Memory B cell (primary cell): ENCODE results near the gene NPAS2.
A peak's percentile ranks its signal among the peaks of the same experiment; 100 is the strongest.

Experiments used
- ATAC-seq: fragments of 150-1000 bp; cut with Tn5 transposase; 2 replicates; pipeline ENCODE4 v1.10.0; 2021; ENCODE audit warnings: low read depth, mild to moderate bottlenecking, moderate library complexity
- DNase-seq, 2 donors: peaks; one replicate each; pipeline ENCODE4 v3.0.0; 2022; ENCODE audit warnings: low spot score in 2 of 2
- H3K27ac Mint-ChIP-seq: one replicate; pipeline ENCODE4 v1.8.0; 2022; ENCODE audit warnings: mild to moderate bottlenecking, moderate library complexity, mixed read lengths
- H3K27me3 Mint-ChIP-seq: one replicate; pipeline ENCODE4 v1.8.0; 2022; ENCODE audit warnings: mixed read lengths
- H3K36me3 Mint-ChIP-seq: one replicate; pipeline ENCODE4 v1.8.0; 2022; ENCODE audit warnings: mild to moderate bottlenecking, mixed read lengths
- H3K4me1 Mint-ChIP-seq: one replicate; pipeline ENCODE4 v1.8.0; 2022; ENCODE audit warnings: mixed read lengths
- H3K4me3 Mint-ChIP-seq: one replicate; pipeline ENCODE4 v1.8.0; 2022; ENCODE audit warnings: mild to moderate bottlenecking, moderate library complexity, mixed read lengths
- H3K9me3 Mint-ChIP-seq: one replicate; pipeline ENCODE4 v1.8.0; 2022; ENCODE audit warnings: mixed read lengths

Gene NPAS2

DNA sequence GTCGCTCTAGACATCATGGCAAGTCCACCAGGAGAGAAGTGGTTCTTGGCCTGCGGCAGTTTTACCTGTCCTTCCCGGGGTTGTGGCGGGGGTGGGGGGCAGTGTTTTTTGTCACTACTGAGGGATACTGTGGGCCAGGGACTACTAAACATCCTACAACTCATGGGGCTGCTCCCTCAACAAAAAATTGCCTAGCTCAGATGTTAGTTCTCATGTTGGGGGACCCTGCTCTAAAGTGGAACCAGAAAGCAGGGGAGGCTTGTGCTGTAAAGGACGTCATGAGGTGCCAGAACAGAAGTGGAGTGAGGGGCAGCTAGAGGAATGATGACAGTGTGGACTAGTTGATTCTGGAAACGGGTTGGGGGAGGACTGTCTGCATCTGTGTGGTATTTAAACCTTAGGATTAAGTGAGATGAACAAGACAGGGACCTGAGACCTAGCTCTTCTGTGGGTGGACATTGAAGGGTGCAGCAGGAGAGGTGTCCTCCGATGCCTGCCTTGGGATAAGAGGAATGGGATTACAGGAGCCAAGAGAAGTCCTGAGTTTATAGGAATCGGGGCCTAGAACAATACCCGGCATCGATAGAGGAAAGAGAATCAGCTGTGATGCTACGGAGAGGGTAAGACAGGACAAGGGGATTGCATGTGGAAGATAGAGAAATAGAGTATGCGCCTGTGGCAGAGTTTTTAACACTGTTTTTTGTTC, 184.8 kb downstream of the NPAS2 start:
- ATAC-seq (no peak), DNase-seq (no peak)
- Mint-ChIP-seq H3K27me3 (no peaks in the 10 kb centered on the region), H3K4me1 (peaks cover 35% of the 10 kb centered on the region), H3K27ac (peak overlapping the region; percentile 95), H3K9me3 (no peaks in the 10 kb centered on the region), H3K4me3 (no peak overlapping the region), H3K36me3 (peaks cover 35% of the 10 kb centered on the region)

- Mint-ChIP-seq H3K36me3 (peaks cover 37% of the 10 kb centered on the region), H3K27ac (peak overlapping the region; percentile 95), H3K9me3 (no peaks in the 10 kb centered on the region), H3K4me1 (peaks cover 39% of the 10 kb centered on the region), H3K4me3 (no peak overlapping the region), H3K27me3 (no peaks in the 10 kb centered on the region)
- no peak for DNase-seq
- ATAC-seq, result no peak
These were observed 186.3 kb downstream of the NPAS2 start for GRCh38 chr2:101006065-101006715.

DNA sequence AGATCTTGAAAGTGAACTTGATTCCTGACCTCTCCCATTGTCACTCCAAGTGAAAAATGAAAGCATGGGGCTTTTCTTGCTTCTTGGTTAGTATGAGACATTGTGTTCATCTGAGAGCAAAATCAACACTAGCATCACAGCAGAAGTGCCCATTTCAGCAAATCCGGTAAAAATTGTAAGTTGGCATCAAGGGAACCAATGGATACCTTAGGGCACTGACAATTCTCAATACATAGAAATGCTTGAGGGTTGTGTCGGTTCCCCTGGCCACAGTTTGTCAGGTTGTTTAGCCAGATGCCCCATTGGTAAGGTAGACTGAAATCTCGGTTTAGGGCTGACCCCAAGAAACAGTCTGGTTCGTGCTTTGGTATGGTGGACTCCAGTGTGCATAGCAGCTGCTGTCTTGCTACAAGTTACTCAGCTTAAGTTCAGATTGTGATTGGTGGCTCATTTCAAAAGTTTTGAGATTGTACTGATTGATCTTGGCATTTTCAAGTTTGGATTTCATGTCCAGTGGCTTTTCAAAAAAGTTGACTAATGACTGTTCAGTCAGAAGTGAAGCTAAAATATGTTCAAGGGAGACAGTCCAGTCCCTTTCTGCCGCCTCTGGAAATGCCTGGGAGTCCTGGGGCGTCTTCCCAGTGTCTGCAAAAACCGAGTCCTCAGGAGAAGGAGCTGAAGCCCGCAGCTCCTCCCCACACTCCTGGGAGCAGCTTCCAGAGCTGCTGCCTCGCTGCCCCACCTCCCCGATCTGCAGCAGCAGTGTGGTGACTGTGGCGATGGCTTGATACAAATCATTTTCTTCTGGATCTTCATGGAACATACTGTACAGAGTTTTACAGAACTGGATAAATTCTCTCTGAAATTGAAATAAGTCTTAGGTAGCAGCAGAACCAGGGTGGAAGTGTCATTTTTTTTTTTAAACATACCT, 187.7 kb downstream of the NPAS2 start:
- DNase-seq (no peak), ATAC-seq (no peak)
- peaks cover 40% of the 10 kb centered on the region for H3K36me3 Mint-ChIP-seq
- no peaks in the 10 kb centered on the region for H3K9me3 Mint-ChIP-seq
- no peaks in the 10 kb centered on the region for H3K27me3 Mint-ChIP-seq
- H3K4me3 Mint-ChIP-seq, result no peak overlapping the region
- H3K4me1 Mint-ChIP-seq, result peaks cover 40% of the 10 kb centered on the region
- peak overlapping the region; percentile 45 for H3K27ac Mint-ChIP-seq

- Mint-ChIP-seq H3K36me3 (peaks cover 14% of the 10 kb centered on the region), H3K27ac (no peak overlapping the region), H3K9me3 (no peaks in the 10 kb centered on the region), H3K4me1 (peaks cover 14% of the 10 kb centered on the region), H3K27me3 (no peaks in the 10 kb centered on the region), H3K4me3 (no peak overlapping the region)
- no peak for DNase-seq
- ATAC-seq, result no peak
These were observed 191.2 kb downstream of the NPAS2 start for GRCh38 chr2:101011152-101011551.

- Mint-ChIP-seq H3K27me3 (no peaks in the 10 kb centered on the region), H3K4me1 (peaks cover 14% of the 10 kb centered on the region), H3K4me3 (no peak overlapping the region), H3K36me3 (peaks cover 12% of the 10 kb centered on the region), H3K9me3 (no peaks in the 10 kb centered on the region), H3K27ac (peak overlapping the region; percentile 67)
- ATAC-seq, result no peak
- no peak for DNase-seq
These were observed 192.2 kb downstream of the NPAS2 start for GRCh38 chr2:101012054-101012705.

DNA sequence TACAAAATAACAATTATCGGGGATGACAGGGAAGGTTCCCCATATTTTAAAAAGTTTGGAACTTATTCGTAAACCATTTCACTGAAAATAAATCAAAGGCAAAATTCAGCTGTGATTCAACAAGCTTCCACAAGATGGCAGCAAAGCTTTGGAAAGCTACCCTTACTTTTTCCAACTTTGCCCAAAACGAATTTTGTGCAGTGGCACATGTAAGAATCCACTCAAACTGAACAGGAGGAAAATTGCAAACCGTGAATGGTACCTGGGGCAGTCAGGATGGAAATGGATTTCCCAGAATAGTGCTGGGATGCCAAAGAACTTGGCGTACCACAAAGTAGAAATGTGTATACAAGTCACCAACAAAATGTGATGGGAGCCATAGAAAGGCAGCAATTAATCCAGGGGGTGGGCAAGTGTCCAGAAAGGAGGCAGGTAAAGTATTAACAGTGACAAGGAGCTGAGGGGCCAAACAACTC, 192.8 kb downstream of the NPAS2 start:
- Mint-ChIP-seq H3K4me1 (peaks cover 14% of the 10 kb centered on the region), H3K27ac (peak overlapping the region; percentile 67), H3K4me3 (no peak overlapping the region), H3K27me3 (no peaks in the 10 kb centered on the region), H3K9me3 (no peaks in the 10 kb centered on the region), H3K36me3 (peaks cover 9% of the 10 kb centered on the region)
- ATAC-seq, result no peak
- peak; percentile 42 to 43 for DNase-seq

- DNase-seq, result no peak
- Mint-ChIP-seq H3K9me3 (no peaks in the 10 kb centered on the region), H3K4me1 (peaks cover 12% of the 10 kb centered on the region), H3K4me3 (no peak overlapping the region), H3K27me3 (no peaks in the 10 kb centered on the region), H3K36me3 (peaks cover 8% of the 10 kb centered on the region), H3K27ac (no peak overlapping the region)
- no peak for ATAC-seq
These were observed 194.4 kb downstream of the NPAS2 start for GRCh38 chr2:101014264-101014857.

- Mint-ChIP-seq H3K4me3 (no peak overlapping the region), H3K36me3 (peaks cover 3% of the 10 kb centered on the region), H3K4me1 (peaks cover 5% of the 10 kb centered on the region), H3K27ac (no peak overlapping the region), H3K9me3 (no peaks in the 10 kb centered on the region), H3K27me3 (no peaks in the 10 kb centered on the region)
- ATAC-seq (no peak), DNase-seq (no peak)
These were observed 197.4 kb downstream of the NPAS2 start for GRCh38 chr2:101017371-101017770.

- Mint-ChIP-seq H3K9me3 (no peaks in the 10 kb centered on the region), H3K4me3 (no peak overlapping the region), H3K36me3 (peaks cover 3% of the 10 kb centered on the region), H3K27ac (no peak overlapping the region), H3K27me3 (no peaks in the 10 kb centered on the region), H3K4me1 (no peaks in the 10 kb centered on the region)
- DNase-seq (no peak), ATAC-seq (no peak)
These were observed 199.0 kb downstream of the NPAS2 start for GRCh38 chr2:101018934-101019333.

DNA sequence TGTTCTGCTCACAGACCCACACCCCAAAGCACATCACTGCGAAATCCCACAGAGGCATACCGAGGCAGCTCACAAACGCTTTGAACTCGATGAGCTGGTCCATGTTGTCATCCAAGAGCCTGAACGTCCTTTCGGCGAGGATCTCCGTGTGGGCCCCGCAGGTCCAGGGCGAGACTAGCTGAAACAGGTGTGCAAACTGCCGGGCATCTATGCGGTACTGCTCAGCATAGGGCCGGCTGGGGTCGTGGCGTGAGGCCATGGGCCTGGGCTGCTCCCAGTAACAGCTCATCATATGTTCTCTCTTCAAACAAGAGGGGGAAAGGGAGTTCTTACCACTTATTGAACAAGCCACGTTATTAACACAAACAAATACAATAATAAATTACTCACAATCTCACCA, 202.3 kb downstream of the NPAS2 start:
- Mint-ChIP-seq H3K9me3 (no peaks in the 10 kb centered on the region), H3K27ac (no peak overlapping the region), H3K4me3 (no peak overlapping the region), H3K27me3 (no peaks in the 10 kb centered on the region), H3K4me1 (no peaks in the 10 kb centered on the region), H3K36me3 (peaks cover 3% of the 10 kb centered on the region)
- ATAC-seq (no peak), DNase-seq (no peak)

GRCh38 chr2:101023327-101024107, 203.6 kb downstream of the NPAS2 start:
- Mint-ChIP-seq H3K9me3 (no peaks in the 10 kb centered on the region), H3K27ac (no peak overlapping the region), H3K4me1 (no peaks in the 10 kb centered on the region), H3K27me3 (no peaks in the 10 kb centered on the region), H3K4me3 (no peak overlapping the region), H3K36me3 (peaks cover 3% of the 10 kb centered on the region)
- ATAC-seq (no peak), DNase-seq (no peak)

- H3K4me3 Mint-ChIP-seq, result no peak overlapping the region
- ATAC-seq, result no peak
- no peaks in the 10 kb centered on the region for H3K4me1 Mint-ChIP-seq
- H3K27me3 Mint-ChIP-seq, result no peaks in the 10 kb centered on the region
- H3K9me3 Mint-ChIP-seq, result no peaks in the 10 kb centered on the region
- H3K27ac Mint-ChIP-seq, result no peak overlapping the region
- DNase-seq, result no peak
- H3K36me3 Mint-ChIP-seq, result no peaks in the 10 kb centered on the region
These were observed 205.6 kb downstream of the NPAS2 start for GRCh38 chr2:101025561-101025960.

GRCh38 chr2:101026253-101026701, 206.3 kb downstream of the NPAS2 start:
- H3K4me1 Mint-ChIP-seq, result no peaks in the 10 kb centered on the region
- H3K27me3 Mint-ChIP-seq, result no peaks in the 10 kb centered on the region
- no peaks in the 10 kb centered on the region for H3K36me3 Mint-ChIP-seq
- H3K27ac Mint-ChIP-seq, result no peak overlapping the region
- no peaks in the 10 kb centered on the region for H3K9me3 Mint-ChIP-seq
- H3K4me3 Mint-ChIP-seq, result no peak overlapping the region
- ATAC-seq, result no peak
- no peak for DNase-seq
